HG03432 (cell line): ENCODE results near the gene BICRA.
"Not testable (repeated sequence)": the region's sequence is repeated elsewhere in the genome, so short reads cannot be mapped to it uniquely, and the experiment has no call there.

Experiments
- ATAC-seq: cut with Tn5 transposase; IDR thresholded peaks from one replicate; pipeline ENCODE4 v1.9.1; 2021; ENCODE audit warnings: mild to moderate bottlenecking, moderate library complexity; ENCODE audit not compliant: unreplicated experiment

The BICRA gene

GRCh38 chr19:47707135-47707925 is 98.4 kb downstream of the BICRA start:
- ATAC-seq: no peak

GRCh38 chr19:47711652-47712242 is 102.8 kb downstream of the BICRA start:
- ATAC-seq: no peak

- no peak for ATAC-seq
Measured at GRCh38 chr19:47713046-47714021, 104.4 kb downstream of the BICRA start, which contains the start of gene EHD2. Gene EHD2, plus strand, starts transcription at chr19:47713422. Its CDS starts 3,191 bp downstream, at chr19:47716613.

GRCh38 chr19:47714339-47714738 is 105.4 kb downstream of the BICRA start:
- ATAC-seq: no peak

GRCh38 chr19:47714855-47715254 is 105.9 kb downstream of the BICRA start:
- not testable (repeated sequence) for ATAC-seq

GRCh38 chr19:47716270-47716937 is 107.5 kb downstream of the BICRA start:
- no peak for ATAC-seq

GRCh38 chr19:47718415-47719046 is 109.6 kb downstream of the BICRA start:
- not testable (repeated sequence) for ATAC-seq

- ATAC-seq: no peak
Measured at GRCh38 chr19:47719047-47719859, 110.3 kb downstream of the BICRA start.

GRCh38 chr19:47720669-47721422 is 111.9 kb downstream of the BICRA start:
- no peak for ATAC-seq

- ATAC-seq: no peak
Measured at GRCh38 chr19:47723581-47723940, 114.6 kb downstream of the BICRA start.

GRCh38 chr19:47725759-47726401 is 116.9 kb downstream of the BICRA start:
- no peak for ATAC-seq

- no peak for ATAC-seq
Measured at GRCh38 chr19:47726467-47726866, 117.5 kb downstream of the BICRA start.

GRCh38 chr19:47728295-47728694 is 119.4 kb downstream of the BICRA start:
- ATAC-seq: not testable (repeated sequence)

- ATAC-seq: no peak
Measured at GRCh38 chr19:47729468-47729798, 120.5 kb downstream of the BICRA start.

GRCh38 chr19:47729799-47730520 is 121.0 kb downstream of the BICRA start:
- no peak for ATAC-seq

GRCh38 chr19:47730521-47730889 is 121.6 kb downstream of the BICRA start:
- ATAC-seq: no peak

GRCh38 chr19:47730910-47731309 is 122.0 kb downstream of the BICRA start:
- ATAC-seq: no peak

GRCh38 chr19:47735131-47735530 is 126.2 kb downstream of the BICRA start:
- no peak for ATAC-seq
